T-helper 2 cell treated with Interferon-gamma antibody and Interleukin-4, amounts not matched to agents 5 μg/mL and 100 μg/mL, for 36 hours (primary cell): ENCODE measurements around the gene ERGIC1.

Source experiments
- DNase-seq: peaks from one replicate; pipeline ENCODE4 v3.0.0; 2021; ENCODE audit warnings: low spot score
- H3K27ac Mint-ChIP-seq: one replicate; pipeline ENCODE4 v1.8.0; 2021; ENCODE audit warnings: mild to moderate bottlenecking, mixed read lengths
- H3K27me3 Mint-ChIP-seq: one replicate; pipeline ENCODE4 v1.8.0; 2021; ENCODE audit warnings: low read depth, mixed read lengths
- H3K36me3 Mint-ChIP-seq: one replicate; pipeline ENCODE4 v1.8.0; 2021; ENCODE audit warnings: low read depth, mixed read lengths
- H3K4me1 Mint-ChIP-seq: one replicate; pipeline ENCODE4 v1.8.0; 2021; ENCODE audit warnings: low read depth, mixed read lengths
- H3K4me3 Mint-ChIP-seq: one replicate; pipeline ENCODE4 v1.8.0; 2022; ENCODE audit warnings: mild to moderate bottlenecking, moderate library complexity, mixed read lengths
- H3K9me3 Mint-ChIP-seq: one replicate; pipeline ENCODE4 v1.8.0; 2021; ENCODE audit warnings: mixed read lengths

The ERGIC1 gene

GRCh38 chr5:172902497-172903472 lies 68.7 kb downstream of the ERGIC1 start:
- Mint-ChIP-seq H3K4me3 (no peak overlapping the region), H3K4me1 (no peaks in the 10 kb centered on the region), H3K27me3 (no peaks in the 10 kb centered on the region), H3K9me3 (no peaks in the 10 kb centered on the region), H3K27ac (no peak overlapping the region), H3K36me3 (peaks cover 4% of the 10 kb centered on the region)
- DNase-seq, result no peak

DNA sequence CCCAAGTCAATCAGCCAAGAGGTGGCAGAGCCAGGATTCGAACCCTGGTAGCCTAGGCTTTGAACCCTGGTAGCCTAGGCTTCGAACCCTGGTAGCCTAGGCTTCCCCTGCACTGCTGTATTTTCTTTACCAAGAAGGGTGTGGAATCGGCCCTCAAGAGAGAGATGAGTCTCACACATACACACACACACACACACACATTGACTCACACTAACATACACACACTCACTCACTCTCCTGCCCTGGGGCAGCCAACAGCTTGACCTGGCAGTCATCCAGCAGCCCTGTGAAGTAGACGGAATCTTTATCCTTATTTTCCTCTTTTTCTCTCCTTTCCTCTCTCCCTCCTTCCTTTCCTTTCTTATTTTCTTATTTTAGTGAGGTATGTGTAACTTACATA lies 69.7 kb downstream of the ERGIC1 start:
- peaks cover 2% of the 10 kb centered on the region for H3K36me3 Mint-ChIP-seq
- H3K4me3 Mint-ChIP-seq, result no peak overlapping the region
- no peaks in the 10 kb centered on the region for H3K27me3 Mint-ChIP-seq
- H3K9me3 Mint-ChIP-seq, result no peaks in the 10 kb centered on the region
- DNase-seq, result no peak
- no peaks in the 10 kb centered on the region for H3K4me1 Mint-ChIP-seq
- no peak overlapping the region for H3K27ac Mint-ChIP-seq

DNA sequence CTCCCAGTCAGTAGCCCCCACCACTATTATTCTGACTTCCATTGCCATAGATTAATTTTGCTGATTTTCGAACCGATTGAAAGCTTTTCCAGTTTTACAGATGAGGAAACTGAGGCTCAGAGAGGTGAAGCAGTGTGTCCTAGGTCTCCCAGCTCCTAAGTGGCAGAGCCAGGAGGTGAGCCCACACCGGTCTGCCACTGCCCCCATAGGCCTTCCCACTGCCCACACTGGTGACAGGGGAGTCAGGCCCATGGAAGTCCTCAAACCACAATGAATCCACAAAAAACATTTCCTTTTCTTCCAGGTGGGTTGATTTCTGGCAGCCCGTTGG lies 70.2 kb downstream of the ERGIC1 start:
- no peak for DNase-seq
- H3K36me3 Mint-ChIP-seq, result no peaks in the 10 kb centered on the region
- H3K9me3 Mint-ChIP-seq, result no peaks in the 10 kb centered on the region
- no peak overlapping the region for H3K4me3 Mint-ChIP-seq
- H3K27me3 Mint-ChIP-seq, result no peaks in the 10 kb centered on the region
- no peak overlapping the region for H3K27ac Mint-ChIP-seq
- H3K4me1 Mint-ChIP-seq, result no peaks in the 10 kb centered on the region

DNA sequence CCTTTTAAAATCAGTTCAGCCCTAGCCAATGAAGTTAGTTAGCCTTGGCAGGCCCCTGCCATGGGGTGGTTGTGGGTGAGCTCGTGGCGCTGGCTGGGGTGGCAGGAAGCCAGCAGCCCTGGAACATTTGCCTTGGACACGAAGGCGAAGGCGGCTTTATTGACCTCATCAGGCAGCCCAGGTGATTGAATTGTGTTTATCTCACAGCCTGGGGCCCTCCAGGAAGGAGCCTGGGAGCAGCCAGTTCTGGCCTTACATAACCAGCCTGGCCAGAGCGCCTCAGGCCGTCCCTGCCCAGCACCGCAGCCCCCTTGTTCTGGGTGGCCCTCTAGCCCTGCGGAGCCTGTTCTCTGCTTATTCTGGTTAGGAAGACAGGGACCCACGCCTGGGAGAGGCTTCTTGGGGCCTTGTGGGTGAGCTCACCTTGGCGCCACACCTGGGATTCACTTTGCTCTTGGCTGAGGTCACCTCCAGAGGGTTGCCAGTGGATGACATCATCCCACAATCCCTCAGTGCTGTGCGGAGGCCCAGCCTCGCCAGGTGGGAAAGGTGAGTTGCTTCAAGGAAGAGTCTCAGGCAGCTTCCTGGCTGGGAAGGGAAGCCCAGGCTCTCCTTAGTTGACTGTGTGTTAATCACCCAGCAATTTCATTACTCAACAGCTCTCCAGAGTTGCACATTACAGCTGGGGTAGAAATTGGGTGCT lies 70.7 kb downstream of the ERGIC1 start:
- H3K4me1 Mint-ChIP-seq, result no peaks in the 10 kb centered on the region
- H3K36me3 Mint-ChIP-seq, result peaks cover under 1% of the 10 kb centered on the region
- H3K4me3 Mint-ChIP-seq, result no peak overlapping the region
- no peak overlapping the region for H3K27ac Mint-ChIP-seq
- no peak for DNase-seq
- no peaks in the 10 kb centered on the region for H3K27me3 Mint-ChIP-seq
- H3K9me3 Mint-ChIP-seq, result no peaks in the 10 kb centered on the region

DNA sequence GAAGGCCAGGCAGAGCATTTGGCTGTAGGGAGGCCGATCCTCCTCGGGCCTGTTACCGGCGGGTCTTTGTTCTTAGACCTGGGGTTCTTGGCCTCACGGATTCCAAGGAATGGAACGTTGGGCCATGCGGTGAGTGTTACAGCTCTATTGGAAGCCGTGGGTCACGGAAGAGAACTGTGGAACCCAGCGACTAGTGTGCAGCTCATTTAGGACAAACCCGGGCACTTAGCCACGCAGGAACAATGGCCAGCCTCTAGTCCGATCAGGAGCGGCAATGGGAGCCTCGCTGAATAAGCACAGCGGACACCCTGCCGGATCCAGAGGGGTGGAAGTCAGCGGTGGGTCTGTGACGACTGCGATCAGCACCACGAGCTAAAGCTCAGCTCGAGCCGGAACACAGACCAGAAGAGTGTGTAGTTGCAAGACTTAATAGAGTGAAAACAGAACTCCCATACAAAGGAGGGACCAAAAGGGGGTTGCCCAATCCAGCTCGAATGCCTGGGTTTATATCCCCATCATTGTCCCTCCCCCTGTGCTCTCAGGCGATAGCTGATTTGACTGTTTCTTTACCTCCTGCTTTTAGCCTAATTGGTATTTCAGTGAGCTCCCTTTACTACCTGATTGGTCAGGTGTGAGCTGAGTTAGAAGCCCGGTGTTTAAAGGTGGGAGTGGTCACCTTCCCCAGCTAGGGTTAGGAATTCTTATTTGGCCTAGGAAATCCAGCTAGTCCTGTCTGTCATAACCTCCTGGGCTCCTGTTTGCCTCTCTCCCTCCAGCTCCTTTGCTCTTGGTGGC lies 71.5 kb downstream of the ERGIC1 start:
- Mint-ChIP-seq H3K27me3 (no peaks in the 10 kb centered on the region), H3K27ac (no peak overlapping the region), H3K4me1 (no peaks in the 10 kb centered on the region), H3K9me3 (no peaks in the 10 kb centered on the region), H3K36me3 (peaks cover 2% of the 10 kb centered on the region), H3K4me3 (no peak overlapping the region)
- DNase-seq, result no peak

DNA sequence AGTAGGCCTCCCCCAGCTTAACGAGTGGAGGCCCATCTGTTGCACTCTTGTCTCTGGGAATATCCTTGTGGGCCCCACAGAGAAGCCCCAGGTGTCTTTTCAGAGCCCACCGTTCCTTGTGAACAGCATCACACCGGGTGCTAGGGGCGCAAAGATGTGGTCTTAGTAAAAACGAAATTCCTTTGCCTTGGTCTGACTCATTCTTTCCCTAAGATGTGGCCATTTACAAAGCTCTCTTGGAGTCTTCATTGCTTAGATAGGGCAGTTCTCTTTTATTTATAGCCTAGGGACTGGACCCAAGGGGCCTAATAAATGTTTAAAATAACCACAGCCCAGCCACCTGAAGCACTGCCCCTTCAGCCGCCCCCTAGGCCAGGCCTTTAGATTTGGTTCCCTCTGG lies 72.4 kb downstream of the ERGIC1 start:
- DNase-seq, result no peak
- no peaks in the 10 kb centered on the region for H3K27me3 Mint-ChIP-seq
- H3K36me3 Mint-ChIP-seq, result peaks cover 2% of the 10 kb centered on the region
- H3K27ac Mint-ChIP-seq, result no peak overlapping the region
- H3K9me3 Mint-ChIP-seq, result no peaks in the 10 kb centered on the region
- H3K4me3 Mint-ChIP-seq, result no peak overlapping the region
- H3K4me1 Mint-ChIP-seq, result no peaks in the 10 kb centered on the region

GRCh38 chr5:172906888-172907287 lies 72.8 kb downstream of the ERGIC1 start:
- no peak overlapping the region for H3K27ac Mint-ChIP-seq

GRCh38 chr5:172907657-172908056 lies 73.6 kb downstream of the ERGIC1 start:
- no peaks in the 10 kb centered on the region for H3K27me3 Mint-ChIP-seq
- H3K4me3 Mint-ChIP-seq, result no peak overlapping the region
- H3K9me3 Mint-ChIP-seq, result no peaks in the 10 kb centered on the region
- no peak for DNase-seq
- no peak overlapping the region for H3K27ac Mint-ChIP-seq
- peaks cover 2% of the 10 kb centered on the region for H3K36me3 Mint-ChIP-seq
- H3K4me1 Mint-ChIP-seq, result no peaks in the 10 kb centered on the region

More at GRCh38 chr5:172906888-172907287, 72.8 kb downstream of the ERGIC1 start:
- Mint-ChIP-seq H3K27me3 (no peaks in the 10 kb centered on the region), H3K4me1 (no peaks in the 10 kb centered on the region), H3K4me3 (no peak overlapping the region), H3K36me3 (peaks cover 2% of the 10 kb centered on the region), H3K9me3 (no peaks in the 10 kb centered on the region)
- DNase-seq, result no peak

DNA sequence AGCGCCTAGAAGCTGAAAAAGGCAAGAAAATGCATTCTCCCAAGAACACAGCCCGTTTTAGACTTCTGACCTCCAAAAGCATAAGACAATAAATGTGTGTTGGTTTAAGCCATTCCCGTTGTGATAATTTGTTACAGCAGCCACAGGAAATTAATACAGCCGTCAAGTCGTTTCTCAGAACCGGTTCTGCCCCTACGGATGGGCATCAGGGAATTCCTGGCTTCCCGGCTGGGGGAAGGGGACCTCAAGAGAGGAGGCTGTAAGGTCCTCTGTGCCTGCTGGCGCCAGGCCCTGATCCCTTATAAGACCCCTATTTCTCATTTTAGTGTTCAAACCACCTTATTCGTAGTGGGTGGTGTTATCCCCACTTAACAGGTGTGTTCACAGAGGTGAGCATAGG lies 74.6 kb downstream of the ERGIC1 start:
- Mint-ChIP-seq H3K27ac (no peak overlapping the region), H3K9me3 (no peaks in the 10 kb centered on the region), H3K4me3 (no peak overlapping the region), H3K27me3 (no peaks in the 10 kb centered on the region), H3K36me3 (peaks cover 3% of the 10 kb centered on the region), H3K4me1 (no peaks in the 10 kb centered on the region)
- no peak for DNase-seq

GRCh38 chr5:172909931-172910502 lies 76.0 kb downstream of the ERGIC1 start:
- no peaks in the 10 kb centered on the region for H3K9me3 Mint-ChIP-seq
- no peaks in the 10 kb centered on the region for H3K27me3 Mint-ChIP-seq
- no peak overlapping the region for H3K27ac Mint-ChIP-seq
- DNase-seq, result no peak
- peaks cover 3% of the 10 kb centered on the region for H3K36me3 Mint-ChIP-seq
- H3K4me3 Mint-ChIP-seq, result no peak overlapping the region
- H3K4me1 Mint-ChIP-seq, result no peaks in the 10 kb centered on the region

- Mint-ChIP-seq H3K27me3 (no peaks in the 10 kb centered on the region), H3K36me3 (peaks cover 7% of the 10 kb centered on the region), H3K27ac (no peak overlapping the region), H3K4me1 (no peaks in the 10 kb centered on the region), H3K9me3 (no peaks in the 10 kb centered on the region), H3K4me3 (no peak overlapping the region)
- no peak for DNase-seq
Observed at GRCh38 chr5:172910828-172911627, 77.0 kb downstream of the ERGIC1 start.

GRCh38 chr5:172911628-172911880 lies 77.5 kb downstream of the ERGIC1 start:
- H3K27ac Mint-ChIP-seq, result no peak overlapping the region
- no peak overlapping the region for H3K4me3 Mint-ChIP-seq
- no peak for DNase-seq
- H3K27me3 Mint-ChIP-seq, result no peaks in the 10 kb centered on the region
- H3K4me1 Mint-ChIP-seq, result no peaks in the 10 kb centered on the region
- H3K36me3 Mint-ChIP-seq, result peaks cover 8% of the 10 kb centered on the region
- H3K9me3 Mint-ChIP-seq, result no peaks in the 10 kb centered on the region

GRCh38 chr5:172911976-172912375 lies 77.9 kb downstream of the ERGIC1 start:
- H3K27ac Mint-ChIP-seq, result no peak overlapping the region
- H3K4me3 Mint-ChIP-seq, result no peak overlapping the region
- no peak for DNase-seq
- H3K27me3 Mint-ChIP-seq, result no peaks in the 10 kb centered on the region
- H3K4me1 Mint-ChIP-seq, result no peaks in the 10 kb centered on the region
- H3K9me3 Mint-ChIP-seq, result no peaks in the 10 kb centered on the region
- peaks cover 8% of the 10 kb centered on the region for H3K36me3 Mint-ChIP-seq
